ENCODE data around the gene CARD8. TPM values are rescaled to one million over a fixed set of nuclear protein-coding genes. Genes with fewer than 3 reads are reported as not detected.

CARD8 gene
- total RNA-seq, 1 donor from 2014 or later = 23.3 TPM

DNA sequence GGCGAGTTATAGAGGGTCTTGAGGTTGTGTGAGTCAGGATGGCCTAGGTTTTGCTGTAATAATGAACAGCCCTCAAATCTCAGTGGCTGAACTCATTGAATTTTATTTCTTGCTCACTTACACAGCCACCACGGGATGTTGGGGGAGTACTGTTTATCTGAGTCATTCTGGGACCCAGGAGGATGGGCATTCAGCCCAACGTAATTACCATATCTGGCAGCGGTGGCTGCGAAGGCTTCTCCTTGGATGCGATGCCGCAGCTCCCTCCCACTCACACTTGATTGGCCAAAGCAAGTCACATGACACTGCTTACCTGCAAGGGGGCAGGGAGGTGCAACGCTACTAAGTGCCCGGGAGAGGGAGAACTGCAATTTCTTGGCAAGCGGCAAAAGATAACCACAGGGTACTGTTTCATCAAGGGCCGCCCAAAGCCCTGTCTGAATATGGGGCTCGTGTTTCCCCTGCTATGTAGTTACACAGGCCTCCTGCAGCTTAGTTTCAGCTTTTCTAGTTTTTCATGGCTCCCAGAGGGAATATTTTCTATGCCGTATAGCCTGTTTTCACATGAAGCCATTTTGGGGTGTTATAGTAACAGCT lies 65.3 kb downstream of the CARD8 start:
- Mint-ChIP-seq H3K9me3 (ENCODE audit: low read depth) (peaks cover 3% of the 10 kb centered on the region), H3K27ac (ENCODE audit: unreplicated experiment) (peak overlapping the region; percentile 59), H3K4me1 (ENCODE audit: low read depth) (peaks cover 4% of the 10 kb centered on the region), H3K4me3 (ENCODE audit: unreplicated experiment) (no peak overlapping the region), H3K36me3 (ENCODE audit: low read depth) (peaks cover 4% of the 10 kb centered on the region), H3K27me3 (ENCODE audit: low read depth) (no peaks in the 10 kb centered on the region)
- peak; percentile 50 for DNase-seq (ENCODE audit: low spot score)
- TF ChIP-seq, protein P1, sequence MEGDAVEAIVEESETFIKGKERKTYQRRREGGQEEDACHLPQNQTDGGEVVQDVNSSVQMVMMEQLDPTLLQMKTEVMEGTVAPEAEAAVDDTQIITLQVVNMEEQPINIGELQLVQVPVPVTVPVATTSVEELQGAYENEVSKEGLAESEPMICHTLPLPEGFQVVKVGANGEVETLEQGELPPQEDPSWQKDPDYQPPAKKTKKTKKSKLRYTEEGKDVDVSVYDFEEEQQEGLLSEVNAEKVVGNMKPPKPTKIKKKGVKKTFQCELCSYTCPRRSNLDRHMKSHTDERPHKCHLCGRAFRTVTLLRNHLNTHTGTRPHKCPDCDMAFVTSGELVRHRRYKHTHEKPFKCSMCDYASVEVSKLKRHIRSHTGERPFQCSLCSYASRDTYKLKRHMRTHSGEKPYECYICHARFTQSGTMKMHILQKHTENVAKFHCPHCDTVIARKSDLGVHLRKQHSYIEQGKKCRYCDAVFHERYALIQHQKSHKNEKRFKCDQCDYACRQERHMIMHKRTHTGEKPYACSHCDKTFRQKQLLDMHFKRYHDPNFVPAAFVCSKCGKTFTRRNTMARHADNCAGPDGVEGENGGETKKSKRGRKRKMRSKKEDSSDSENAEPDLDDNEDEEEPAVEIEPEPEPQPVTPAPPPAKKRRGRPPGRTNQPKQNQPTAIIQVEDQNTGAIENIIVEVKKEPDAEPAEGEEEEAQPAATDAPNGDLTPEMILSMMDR (IDR thresholded peaks at IDR 0.05) = peak; percentile 56

- H3K36me3 Mint-ChIP-seq (ENCODE audit: low read depth) = peaks cover 10% of the 10 kb centered on the region
Measured at GRCh38 chr19:48186541-48186991, 69.1 kb downstream of the CARD8 start.

DNA sequence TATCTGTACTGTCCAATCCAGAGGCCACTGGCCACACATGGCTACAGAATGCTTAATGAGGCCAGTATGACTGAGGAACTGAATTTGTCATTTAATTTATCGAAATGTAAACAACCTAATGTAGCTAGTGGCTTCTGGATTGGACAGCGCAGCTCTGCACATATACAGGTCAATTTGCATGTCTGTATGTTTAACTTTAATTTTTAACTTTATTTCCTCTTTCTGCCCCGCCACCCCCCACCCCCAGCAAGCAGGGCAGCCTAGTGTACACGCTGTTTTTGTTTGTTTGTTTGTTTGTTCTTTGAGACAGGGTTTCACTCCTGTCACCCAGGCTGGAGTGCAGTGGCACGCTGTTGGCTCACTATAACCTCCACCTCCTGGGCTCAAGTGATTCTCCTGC lies 69.7 kb downstream of the CARD8 start:
- H3K27me3 Mint-ChIP-seq (ENCODE audit: low read depth) = no peaks in the 10 kb centered on the region
- no peak overlapping the region for H3K27ac Mint-ChIP-seq (ENCODE audit: unreplicated experiment)
- peaks cover 4% of the 10 kb centered on the region for H3K4me1 Mint-ChIP-seq (ENCODE audit: low read depth)
- no peak for DNase-seq (ENCODE audit: low spot score)
- H3K9me3 Mint-ChIP-seq (ENCODE audit: low read depth) = peaks cover 11% of the 10 kb centered on the region
- no peak overlapping the region for H3K4me3 Mint-ChIP-seq (ENCODE audit: unreplicated experiment)
- TF ChIP-seq, protein P1 (IDR thresholded peaks at IDR 0.05) = no peak
- H3K36me3 Mint-ChIP-seq (ENCODE audit: low read depth) = peaks cover 14% of the 10 kb centered on the region

More at GRCh38 chr19:48186541-48186991, 69.1 kb downstream of the CARD8 start:
- DNase-seq (ENCODE audit: low spot score) = peak; percentile 34
- Mint-ChIP-seq H3K4me1 (ENCODE audit: low read depth) (peaks cover 4% of the 10 kb centered on the region), H3K9me3 (ENCODE audit: low read depth) (peaks cover 6% of the 10 kb centered on the region), H3K4me3 (ENCODE audit: unreplicated experiment) (no peak overlapping the region), H3K27me3 (ENCODE audit: low read depth) (no peaks in the 10 kb centered on the region), H3K27ac (ENCODE audit: unreplicated experiment) (no peak overlapping the region)
- TF ChIP-seq, protein P1 (IDR thresholded peaks at IDR 0.05) = no peak

- no peak overlapping the region for H3K27ac Mint-ChIP-seq (ENCODE audit: unreplicated experiment)
- H3K4me3 Mint-ChIP-seq (ENCODE audit: unreplicated experiment) = no peak overlapping the region
- no peaks in the 10 kb centered on the region for H3K27me3 Mint-ChIP-seq (ENCODE audit: low read depth)
- TF ChIP-seq, protein P1 (IDR thresholded peaks at IDR 0.05) = no peak
- DNase-seq (ENCODE audit: low spot score) = no peak
- H3K9me3 Mint-ChIP-seq (ENCODE audit: low read depth) = peaks cover 12% of the 10 kb centered on the region
- peaks cover 13% of the 10 kb centered on the region for H3K36me3 Mint-ChIP-seq (ENCODE audit: low read depth)
- H3K4me1 Mint-ChIP-seq (ENCODE audit: low read depth) = no peaks in the 10 kb centered on the region
Measured at GRCh38 chr19:48183356-48183755, 72.4 kb downstream of the CARD8 start.

DNA sequence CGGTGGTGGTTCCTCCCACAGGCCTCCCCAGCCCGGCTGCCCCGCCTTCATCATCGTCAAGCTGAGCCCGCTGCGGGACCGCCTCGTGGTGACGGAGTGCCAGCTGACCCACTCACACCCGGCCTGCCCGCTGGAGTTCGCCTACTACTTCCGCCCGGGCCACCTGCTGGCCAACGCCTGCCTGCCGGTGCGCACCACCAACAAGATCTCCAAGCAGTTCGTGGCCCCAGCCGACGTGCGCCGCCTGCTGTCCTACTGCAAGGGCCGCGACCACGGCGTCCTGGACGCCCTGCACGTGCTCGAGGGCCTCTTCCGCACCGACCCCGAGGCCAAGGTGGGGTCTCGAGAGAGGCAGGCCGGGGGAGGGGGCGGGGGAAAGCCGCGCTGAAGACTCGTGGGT lies 73.3 kb downstream of the CARD8 start:
- peaks cover 12% of the 10 kb centered on the region for H3K9me3 Mint-ChIP-seq (ENCODE audit: low read depth)

More for the DNA sequence above, 73.3 kb downstream of the CARD8 start:
- H3K27ac Mint-ChIP-seq (ENCODE audit: unreplicated experiment) = no peak overlapping the region
- TF ChIP-seq, protein P1 (IDR thresholded peaks at IDR 0.05) = peak; percentile 23
- DNase-seq (ENCODE audit: low spot score) = no peak
- no peak overlapping the region for H3K4me3 Mint-ChIP-seq (ENCODE audit: unreplicated experiment)
- no peaks in the 10 kb centered on the region for H3K27me3 Mint-ChIP-seq (ENCODE audit: low read depth)
- peaks cover 13% of the 10 kb centered on the region for H3K36me3 Mint-ChIP-seq (ENCODE audit: low read depth)
- no peaks in the 10 kb centered on the region for H3K4me1 Mint-ChIP-seq (ENCODE audit: low read depth)

Data from chondrocyte (in vitro differentiated cells).